GM23338 (cell line): ENCODE results near the gene TSPAN13. TPM values are rescaled to one million over a fixed set of nuclear protein-coding genes. Genes with fewer than 3 reads are reported as not detected.

Experiments used
- ATAC-seq: fragments of 200-7000 bp; cut with Tn5 transposase; 3 replicates; pipeline ENCODE4 v1.9.1; 2020
- DNase-seq: peaks from one replicate; pipeline ENCODE4 v3.0.0-alpha.2; 2015; ENCODE audit warnings: low spot score
- H2AFZ ChIP-seq: fragments of 200-600 bp; sonication (generic); 2 replicates; pipeline ENCODE4 v1.8.0; 2016; ENCODE audit warnings: antibody characterized with exemption, mild to moderate bottlenecking, moderate library complexity
- H3F3A ChIP-seq: fragments of 200-600 bp; sonication (generic); replicated peaks from 2 replicates; pipeline ENCODE4 v1.8.0; 2017; ENCODE audit warnings: antibody characterized with exemption, mixed run types, low read depth
- H3K27ac ChIP-seq: fragments of 200-600 bp; sonication (generic); 2 replicates; pipeline ENCODE4 v1.6.1; 2016; ENCODE audit warnings: low read depth
- H3K27me3 ChIP-seq: fragments of 200-600 bp; sonication (generic); 2 replicates; pipeline ENCODE4 v1.8.0; 2016; ENCODE audit warnings: mild to moderate bottlenecking, mixed run types, moderate library complexity; ENCODE audit not compliant: insufficient read depth
- H3K36me3 ChIP-seq: fragments of 200-600 bp; sonication (generic); 2 replicates; pipeline ENCODE4 v1.8.0; 2016; ENCODE audit warnings: mild to moderate bottlenecking; ENCODE audit not compliant: insufficient read depth
- H3K4me1 ChIP-seq: fragments of 200-600 bp; sonication (generic); 2 replicates; pipeline ENCODE4 v1.8.0; 2016; ENCODE audit warnings: mild to moderate bottlenecking, moderate library complexity; ENCODE audit not compliant: insufficient read depth
- H3K4me2 ChIP-seq: fragments of 200-600 bp; sonication (generic); 2 replicates; pipeline ENCODE4 v1.7.1; 2017; ENCODE audit warnings: mixed run types
- H3K4me3 ChIP-seq: fragments of 200-600 bp; sonication (generic); 2 replicates; pipeline ENCODE4 v1.6.1; 2016; ENCODE audit warnings: mixed run types
- H3K79me2 ChIP-seq: fragments of 200-600 bp; sonication (generic); replicated peaks from 2 replicates; pipeline ENCODE4 v1.8.0; 2017; ENCODE audit warnings: mild to moderate bottlenecking; ENCODE audit not compliant: insufficient read depth
- H3K9me2 ChIP-seq: fragments of 200-600 bp; sonication (generic); 2 replicates; pipeline ENCODE4 v1.8.0; 2017; ENCODE audit not compliant: insufficient read depth
- H4K20me1 ChIP-seq: fragments of 200-600 bp; sonication (generic); replicated peaks from 2 replicates; pipeline ENCODE4 v1.8.0; 2017; ENCODE audit warnings: mild to moderate bottlenecking; ENCODE audit not compliant: insufficient read depth
- H3K27ac Mint-ChIP-seq: 2 replicates; pipeline ENCODE4 v1.8.0; 2020; ENCODE audit warnings: inconsistent platforms, mild to moderate bottlenecking, moderate library complexity, mixed read lengths
- H3K27me3 Mint-ChIP-seq: 3 replicates; pipeline ENCODE4 v1.8.0; 2022; ENCODE audit warnings: low read depth, mild to moderate bottlenecking, moderate library complexity, mixed read lengths, inconsistent platforms; ENCODE audit not compliant: insufficient read depth, poor library complexity
- H3K36me3 Mint-ChIP-seq: 3 replicates; pipeline ENCODE4 v1.8.0; 2021; ENCODE audit warnings: low read depth, mild to moderate bottlenecking, inconsistent platforms, moderate library complexity, mixed read lengths
- H3K4me1 Mint-ChIP-seq: 3 replicates; pipeline ENCODE4 v1.8.0; 2020; ENCODE audit warnings: mild to moderate bottlenecking, inconsistent platforms, mixed read lengths
- H3K4me3 Mint-ChIP-seq: 3 replicates; pipeline ENCODE4 v1.8.0; 2021; ENCODE audit warnings: moderate library complexity, mild to moderate bottlenecking, inconsistent platforms, mixed read lengths
- H3K9me3 Mint-ChIP-seq: 3 replicates; pipeline ENCODE4 v1.8.0; 2020; ENCODE audit warnings: moderate library complexity, mild to moderate bottlenecking, inconsistent platforms, mixed read lengths
- JUNB ChIP-seq: IDR thresholded peaks from one replicate; pipeline ENCODE4 v1.6.1; 2016; ENCODE audit warnings: antibody characterized with exemption; ENCODE audit not compliant: unreplicated experiment
- NANOG ChIP-seq: IDR thresholded peaks from 2 replicates; pipeline ENCODE4 v1.6.1; 2016; ENCODE audit warnings: antibody characterized with exemption, borderline replicate concordance
- STAT1 ChIP-seq: IDR thresholded peaks from one replicate; pipeline ENCODE4 v1.6.1; 2016; ENCODE audit warnings: antibody characterized with exemption; ENCODE audit not compliant: unreplicated experiment
- ZNF114 ChIP-seq: fragments of 250-450 bp; sonication (Bioruptor Pico); IDR thresholded peaks from 2 replicates; pipeline ENCODE4 v1.5.0; 2020; ENCODE audit warnings: mild to moderate bottlenecking, moderate library complexity
- ZNF331 ChIP-seq: fragments of 250-450 bp; sonication (Bioruptor Pico); IDR thresholded peaks from 2 replicates; pipeline ENCODE4 v1.5.0; 2020; ENCODE audit warnings: low read depth, mild to moderate bottlenecking, moderate library complexity
- polyA plus RNA-seq: library from polyadenylated mRNA; unstranded; fragments of >200 nt; fragmentation: Nextera tagmentation; extraction: Ambion mirVana; gene quantifications from 2 replicates; pipeline ENCODE4 v1.2.1, GENCODE V29; 2016
- total RNA-seq: library from RNA; depleted of rRNA; stranded (reverse); fragments of >200 nt; shearing (Covaris generic); gene quantifications from 2 replicates; pipeline ENCODE4 v1.2.3, GENCODE V29; 2014
- TF ChIP-seq, protein P1 (sequence below): fragments of 250-450 bp; sonication (Bioruptor Pico); IDR thresholded peaks from 2 replicates; pipeline ENCODE4 v1.5.0; 2020; ENCODE audit warnings: mild to moderate bottlenecking, moderate library complexity
- TF ChIP-seq, protein P2 (sequence below), 2 experiments: fragments of 200-600 bp in 1 of 2; sonication (generic) in 1 of 2; conservative IDR thresholded peaks; 2 replicates each; pipeline versions ENCODE4 v1.5.1 to v1.6.1; 2016 to 2017; ENCODE audit warnings: antibody characterized with exemption in 2 of 2, low read depth in 2 of 2, mild to moderate bottlenecking in 2 of 2, moderate library complexity in 1 of 2

Gene TSPAN13
- total and polyA plus RNA-seq, 2 experiments from 2014 or later, result 27.6 to 40.9 TPM

DNA sequence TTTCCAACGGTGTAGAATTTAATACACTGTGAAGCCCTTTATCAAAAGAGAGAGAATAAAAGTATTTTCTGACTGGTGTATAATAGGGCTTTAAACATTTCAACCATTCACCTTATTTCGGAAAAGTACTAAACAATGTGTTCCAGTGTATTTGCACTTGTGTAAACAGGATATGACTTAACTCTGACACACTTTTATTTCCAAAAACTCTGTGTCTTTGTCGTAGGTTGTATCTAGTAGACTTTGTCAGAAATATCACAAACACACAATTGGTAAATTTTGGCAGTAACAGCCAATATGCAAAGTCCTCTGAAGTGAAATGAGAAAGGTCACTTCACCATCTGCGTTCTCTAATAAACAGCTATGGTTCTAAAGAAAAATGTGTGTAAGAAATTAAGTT lies 10.3 kb upstream of the TSPAN13 start (continued):
- TF ChIP-seq, protein P1, sequence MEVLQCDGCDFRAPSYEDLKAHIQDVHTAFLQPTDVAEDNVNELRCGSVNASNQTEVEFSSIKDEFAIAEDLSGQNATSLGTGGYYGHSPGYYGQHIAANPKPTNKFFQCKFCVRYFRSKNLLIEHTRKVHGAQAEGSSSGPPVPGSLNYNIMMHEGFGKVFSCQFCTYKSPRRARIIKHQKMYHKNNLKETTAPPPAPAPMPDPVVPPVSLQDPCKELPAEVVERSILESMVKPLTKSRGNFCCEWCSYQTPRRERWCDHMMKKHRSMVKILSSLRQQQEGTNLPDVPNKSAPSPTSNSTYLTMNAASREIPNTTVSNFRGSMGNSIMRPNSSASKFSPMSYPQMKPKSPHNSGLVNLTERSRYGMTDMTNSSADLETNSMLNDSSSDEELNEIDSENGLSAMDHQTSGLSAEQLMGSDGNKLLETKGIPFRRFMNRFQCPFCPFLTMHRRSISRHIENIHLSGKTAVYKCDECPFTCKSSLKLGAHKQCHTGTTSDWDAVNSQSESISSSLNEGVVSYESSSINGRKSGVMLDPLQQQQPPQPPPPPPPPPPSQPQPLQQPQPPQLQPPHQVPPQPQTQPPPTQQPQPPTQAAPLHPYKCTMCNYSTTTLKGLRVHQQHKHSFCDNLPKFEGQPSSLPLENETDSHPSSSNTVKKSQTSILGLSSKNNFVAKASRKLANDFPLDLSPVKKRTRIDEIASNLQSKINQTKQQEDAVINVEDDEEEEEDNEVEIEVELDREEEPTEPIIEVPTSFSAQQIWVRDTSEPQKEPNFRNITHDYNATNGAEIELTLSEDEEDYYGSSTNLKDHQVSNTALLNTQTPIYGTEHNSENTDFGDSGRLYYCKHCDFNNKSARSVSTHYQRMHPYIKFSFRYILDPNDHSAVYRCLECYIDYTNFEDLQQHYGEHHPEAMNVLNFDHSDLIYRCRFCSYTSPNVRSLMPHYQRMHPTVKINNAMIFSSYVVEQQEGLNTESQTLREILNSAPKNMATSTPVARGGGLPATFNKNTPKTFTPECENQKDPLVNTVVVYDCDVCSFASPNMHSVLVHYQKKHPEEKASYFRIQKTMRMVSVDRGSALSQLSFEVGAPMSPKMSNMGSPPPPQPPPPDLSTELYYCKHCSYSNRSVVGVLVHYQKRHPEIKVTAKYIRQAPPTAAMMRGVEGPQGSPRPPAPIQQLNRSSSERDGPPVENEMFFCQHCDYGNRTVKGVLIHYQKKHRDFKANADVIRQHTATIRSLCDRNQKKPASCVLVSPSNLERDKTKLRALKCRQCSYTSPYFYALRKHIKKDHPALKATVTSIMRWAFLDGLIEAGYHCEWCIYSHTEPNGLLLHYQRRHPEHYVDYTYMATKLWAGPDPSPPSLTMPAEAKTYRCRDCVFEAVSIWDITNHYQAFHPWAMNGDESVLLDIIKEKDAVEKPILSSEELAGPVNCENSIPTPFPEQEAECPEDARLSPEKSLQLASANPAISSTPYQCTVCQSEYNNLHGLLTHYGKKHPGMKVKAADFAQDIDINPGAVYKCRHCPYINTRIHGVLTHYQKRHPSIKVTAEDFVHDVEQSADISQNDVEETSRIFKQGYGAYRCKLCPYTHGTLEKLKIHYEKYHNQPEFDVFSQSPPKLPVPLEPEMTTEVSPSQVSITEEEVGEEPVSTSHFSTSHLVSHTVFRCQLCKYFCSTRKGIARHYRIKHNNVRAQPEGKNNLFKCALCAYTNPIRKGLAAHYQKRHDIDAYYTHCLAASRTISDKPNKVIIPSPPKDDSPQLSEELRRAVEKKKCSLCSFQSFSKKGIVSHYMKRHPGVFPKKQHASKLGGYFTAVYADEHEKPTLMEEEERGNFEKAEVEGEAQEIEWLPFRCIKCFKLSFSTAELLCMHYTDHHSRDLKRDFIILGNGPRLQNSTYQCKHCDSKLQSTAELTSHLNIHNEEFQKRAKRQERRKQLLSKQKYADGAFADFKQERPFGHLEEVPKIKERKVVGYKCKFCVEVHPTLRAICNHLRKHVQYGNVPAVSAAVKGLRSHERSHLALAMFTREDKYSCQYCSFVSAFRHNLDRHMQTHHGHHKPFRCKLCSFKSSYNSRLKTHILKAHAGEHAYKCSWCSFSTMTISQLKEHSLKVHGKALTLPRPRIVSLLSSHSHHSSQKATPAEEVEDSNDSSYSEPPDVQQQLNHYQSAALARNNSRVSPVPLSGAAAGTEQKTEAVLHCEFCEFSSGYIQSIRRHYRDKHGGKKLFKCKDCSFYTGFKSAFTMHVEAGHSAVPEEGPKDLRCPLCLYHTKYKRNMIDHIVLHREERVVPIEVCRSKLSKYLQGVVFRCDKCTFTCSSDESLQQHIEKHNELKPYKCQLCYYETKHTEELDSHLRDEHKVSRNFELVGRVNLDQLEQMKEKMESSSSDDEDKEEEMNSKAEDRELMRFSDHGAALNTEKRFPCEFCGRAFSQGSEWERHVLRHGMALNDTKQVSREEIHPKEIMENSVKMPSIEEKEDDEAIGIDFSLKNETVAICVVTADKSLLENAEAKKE (CRISPR knock-in tag), result no peak
- no peak for TF ChIP-seq NANOG

DNA sequence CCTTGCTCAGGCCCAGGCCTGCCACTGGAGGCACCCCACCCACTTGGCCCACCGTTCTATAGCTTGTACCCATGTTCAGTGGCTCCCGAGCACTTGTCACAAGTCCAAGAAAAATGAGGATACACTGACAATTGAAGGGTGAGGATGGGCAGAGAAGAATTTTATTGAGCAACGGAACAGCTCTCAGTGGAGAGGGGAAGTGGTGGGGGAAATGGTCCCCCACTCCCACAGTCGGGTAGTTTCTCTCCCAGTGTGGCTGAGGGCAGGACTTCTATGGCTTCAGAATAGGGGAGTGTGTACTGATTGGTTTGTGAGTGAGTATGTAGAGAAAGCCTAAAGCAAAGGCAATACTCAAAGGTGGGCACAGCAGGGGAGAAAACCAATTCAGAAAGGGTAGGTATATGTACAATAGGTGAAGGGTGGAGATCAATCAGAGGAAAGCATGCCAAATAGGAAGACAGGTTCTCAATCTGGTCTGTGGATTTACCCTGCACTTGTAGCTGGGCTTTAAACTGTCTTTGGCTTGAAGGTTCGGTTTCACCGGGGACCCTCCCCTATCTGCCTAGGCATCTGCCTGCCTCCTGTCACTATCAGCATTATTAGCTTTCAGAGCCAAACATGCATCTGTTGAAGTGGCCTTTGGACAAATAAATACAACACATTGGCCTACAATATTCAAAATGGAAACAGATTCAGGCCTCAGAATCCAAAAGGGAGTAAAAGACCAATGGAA lies 8.9 kb upstream of the TSPAN13 start:
- ATAC-seq (peak; percentile 71), DNase-seq (no peak)
- H4K20me1 ChIP-seq, result no peaks in the 10 kb centered on the region
- H3K27me3 ChIP-seq, result no peaks in the 10 kb centered on the region
- no peaks in the 10 kb centered on the region for H3K27me3 Mint-ChIP-seq
- peaks cover 19% of the 10 kb centered on the region for H3K4me1 Mint-ChIP-seq
- no peak overlapping the region for H3K27ac Mint-ChIP-seq
- H3K27ac ChIP-seq, result no peak overlapping the region
- H3K4me2 ChIP-seq, result 0 out of 2 replicates have a peak overlapping the region, but pooled peaks have one; percentile 35
- H2AFZ ChIP-seq, result no peak overlapping the region
- no peaks in the 10 kb centered on the region for H3K9me3 Mint-ChIP-seq
- H3K36me3 Mint-ChIP-seq, result no peaks in the 10 kb centered on the region
- no peaks in the 10 kb centered on the region for H3K36me3 ChIP-seq
- H3K79me2 ChIP-seq, result no peaks in the 10 kb centered on the region
- H3K4me3 Mint-ChIP-seq, result no peak overlapping the region
- H3K4me1 ChIP-seq, result peaks cover 9% of the 10 kb centered on the region
- no peaks in the 10 kb centered on the region for H3F3A ChIP-seq
- H3K4me3 ChIP-seq, result no peak overlapping the region
- H3K9me2 ChIP-seq, result 0 out of 2 replicates have a peak, but pooled peaks cover 7% of the 10 kb centered on the region
- TF ChIP-seq, protein P2, sequence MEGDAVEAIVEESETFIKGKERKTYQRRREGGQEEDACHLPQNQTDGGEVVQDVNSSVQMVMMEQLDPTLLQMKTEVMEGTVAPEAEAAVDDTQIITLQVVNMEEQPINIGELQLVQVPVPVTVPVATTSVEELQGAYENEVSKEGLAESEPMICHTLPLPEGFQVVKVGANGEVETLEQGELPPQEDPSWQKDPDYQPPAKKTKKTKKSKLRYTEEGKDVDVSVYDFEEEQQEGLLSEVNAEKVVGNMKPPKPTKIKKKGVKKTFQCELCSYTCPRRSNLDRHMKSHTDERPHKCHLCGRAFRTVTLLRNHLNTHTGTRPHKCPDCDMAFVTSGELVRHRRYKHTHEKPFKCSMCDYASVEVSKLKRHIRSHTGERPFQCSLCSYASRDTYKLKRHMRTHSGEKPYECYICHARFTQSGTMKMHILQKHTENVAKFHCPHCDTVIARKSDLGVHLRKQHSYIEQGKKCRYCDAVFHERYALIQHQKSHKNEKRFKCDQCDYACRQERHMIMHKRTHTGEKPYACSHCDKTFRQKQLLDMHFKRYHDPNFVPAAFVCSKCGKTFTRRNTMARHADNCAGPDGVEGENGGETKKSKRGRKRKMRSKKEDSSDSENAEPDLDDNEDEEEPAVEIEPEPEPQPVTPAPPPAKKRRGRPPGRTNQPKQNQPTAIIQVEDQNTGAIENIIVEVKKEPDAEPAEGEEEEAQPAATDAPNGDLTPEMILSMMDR (conservative IDR thresholded peaks at IDR 0.05; ENCODE audit: low read depth in 2 of 2), result 0 out of 4 replicates have a peak, but pooled peaks of 1 of the 2 experiments have one; percentile 9
- TF ChIP-seq ZNF331 (no peak), ZNF114 (CRISPR knock-in tag) (no peak), STAT1 (no peak), JUNB (no peak)
- TF ChIP-seq, protein P1 (CRISPR knock-in tag), result no peak
